HG03135 (cell line): ENCODE data around the gene SNTG2.

Experiments
- ATAC-seq: cut with Tn5 transposase; IDR thresholded peaks from one replicate; pipeline ENCODE4 v1.9.1; 2021; ENCODE audit warnings: mild to moderate bottlenecking, moderate library complexity; ENCODE audit not compliant: unreplicated experiment

The SNTG2 gene

DNA sequence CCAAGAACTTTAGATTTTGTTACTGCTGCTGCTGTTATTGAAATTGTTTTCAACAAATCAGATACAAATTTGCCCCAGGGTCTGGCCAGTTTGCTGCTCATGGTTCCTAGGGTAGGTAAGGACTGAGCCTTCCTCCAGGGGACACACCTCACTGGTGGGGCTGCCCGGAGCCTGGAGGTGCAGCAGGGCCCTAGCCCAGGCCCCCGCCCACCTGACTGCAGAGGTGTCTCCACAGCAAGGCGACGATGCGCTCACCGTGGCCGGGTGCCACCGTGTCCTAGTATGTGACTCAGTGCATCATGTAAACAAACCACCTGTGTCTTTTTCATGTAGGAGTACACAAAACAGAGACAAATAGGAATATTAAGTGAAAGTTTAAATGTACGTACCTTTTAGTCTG is 309.1 kb downstream of the SNTG2 start:
- no peak for ATAC-seq

DNA sequence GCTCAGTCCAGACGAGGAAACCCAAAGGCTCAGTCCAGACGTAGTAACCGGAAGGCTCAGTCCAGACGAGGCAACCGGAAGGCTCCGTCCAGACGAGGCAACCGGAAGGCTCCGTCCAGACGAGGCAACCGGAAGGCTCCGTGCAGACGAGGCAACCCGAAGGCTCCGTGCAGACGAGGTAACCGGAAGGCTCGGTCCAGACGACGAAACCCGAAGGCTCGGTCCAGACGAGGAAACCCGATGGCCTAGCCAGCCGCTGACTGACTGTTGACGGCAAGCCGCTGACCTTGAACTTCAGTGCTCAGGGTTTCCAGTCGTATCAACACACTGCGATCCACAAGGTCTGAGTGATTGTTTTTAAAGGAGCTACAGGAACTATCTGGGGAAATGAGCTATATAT is 312.0 kb downstream of the SNTG2 start:
- ATAC-seq: no peak

DNA sequence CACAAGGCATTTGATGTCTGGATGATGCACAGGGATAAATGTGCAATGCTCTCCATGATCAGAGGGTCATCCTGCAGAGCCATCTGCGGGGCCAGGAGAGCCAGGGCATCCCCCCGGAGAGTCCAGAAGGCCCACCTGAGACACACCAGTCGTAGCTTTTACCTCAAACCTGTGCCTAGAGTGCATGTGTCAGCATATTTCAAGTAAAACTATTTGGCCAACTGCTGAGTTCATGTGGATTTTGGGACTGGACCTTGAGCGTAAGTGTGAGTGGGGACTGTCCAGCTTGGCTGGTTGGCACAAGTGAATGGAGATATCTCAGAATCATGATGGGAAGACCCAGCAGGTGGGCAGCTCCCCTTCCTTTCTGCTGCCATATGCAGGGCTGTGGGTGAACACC is 314.8 kb downstream of the SNTG2 start:
- ATAC-seq: no peak

DNA sequence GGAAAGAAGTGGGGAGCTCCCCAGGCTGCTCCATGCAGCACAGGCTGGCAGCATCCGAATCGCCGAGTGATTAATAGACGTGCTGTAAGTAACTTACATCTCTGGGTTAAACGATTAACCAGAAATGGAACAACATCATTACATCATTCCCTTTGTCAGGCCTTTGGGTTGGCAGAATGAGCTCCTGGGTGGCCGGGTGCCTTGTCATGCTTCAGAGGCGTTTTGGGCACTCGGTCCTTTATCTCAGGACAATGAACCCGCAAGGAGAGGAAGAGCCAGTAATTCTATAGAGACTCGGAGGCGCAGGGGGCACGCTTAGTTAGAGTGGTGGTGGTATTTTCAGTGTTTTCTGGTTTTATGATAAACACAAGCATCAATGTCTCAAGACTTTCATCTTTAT is 315.7 kb downstream of the SNTG2 start:
- ATAC-seq: no peak

DNA sequence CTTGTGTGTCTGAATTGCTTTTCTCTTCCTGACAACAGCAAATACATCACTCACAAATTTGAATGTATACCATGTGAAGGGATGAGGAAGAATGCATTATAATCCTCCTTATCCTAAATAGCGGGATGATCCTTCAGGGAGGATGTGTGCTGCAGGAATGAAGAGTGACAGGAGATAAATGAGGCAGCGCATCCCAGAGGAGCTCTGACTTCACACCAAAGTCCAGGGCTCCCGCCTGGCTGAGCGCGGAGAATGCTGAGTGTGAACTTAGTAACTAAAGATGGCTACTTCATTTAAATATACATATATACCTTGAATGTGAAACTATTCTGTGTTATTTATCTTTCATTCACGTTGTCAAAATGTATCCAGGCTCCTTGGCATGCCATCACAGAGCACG is 317.4 kb downstream of the SNTG2 start:
- ATAC-seq: no peak

DNA sequence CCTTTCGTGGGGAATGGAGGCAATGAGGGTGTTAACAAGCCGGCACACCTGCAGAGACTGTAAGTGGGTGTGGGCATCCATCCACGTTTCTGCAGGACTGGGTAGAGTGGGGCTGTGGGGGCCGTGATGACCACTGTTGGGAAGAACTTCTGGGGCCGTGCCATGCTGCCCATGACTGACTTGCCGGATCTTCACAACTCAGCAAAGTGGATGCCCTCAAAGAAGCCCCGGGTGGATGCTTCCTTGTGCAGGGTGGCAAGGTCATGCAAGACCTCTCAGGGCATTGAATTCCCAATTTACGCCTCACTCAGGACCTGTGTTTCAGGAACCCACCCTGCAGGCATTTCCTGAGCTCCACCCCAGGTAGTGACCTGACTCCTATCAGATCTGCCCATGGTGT is 319.2 kb downstream of the SNTG2 start:
- ATAC-seq: no peak

DNA sequence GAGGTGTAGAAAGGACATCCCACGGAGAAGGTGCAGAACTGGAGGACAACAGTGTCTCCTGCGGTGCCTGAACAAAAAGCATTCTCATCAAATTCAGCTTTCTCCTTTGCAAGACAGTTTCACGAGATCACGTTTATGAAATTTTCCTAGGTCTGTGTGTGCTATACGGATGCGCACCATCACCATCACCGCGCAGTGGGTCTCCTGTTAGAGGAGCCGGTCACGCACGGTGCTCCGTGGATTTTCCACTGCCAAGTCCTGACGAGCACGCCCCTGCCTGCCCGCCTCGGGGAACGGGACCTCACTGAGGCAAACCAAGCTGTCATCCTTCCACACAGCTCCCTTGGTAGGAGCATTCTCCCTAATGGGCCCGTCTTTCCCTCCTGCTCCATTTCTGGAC is 322.2 kb downstream of the SNTG2 start:
- no peak for ATAC-seq

DNA sequence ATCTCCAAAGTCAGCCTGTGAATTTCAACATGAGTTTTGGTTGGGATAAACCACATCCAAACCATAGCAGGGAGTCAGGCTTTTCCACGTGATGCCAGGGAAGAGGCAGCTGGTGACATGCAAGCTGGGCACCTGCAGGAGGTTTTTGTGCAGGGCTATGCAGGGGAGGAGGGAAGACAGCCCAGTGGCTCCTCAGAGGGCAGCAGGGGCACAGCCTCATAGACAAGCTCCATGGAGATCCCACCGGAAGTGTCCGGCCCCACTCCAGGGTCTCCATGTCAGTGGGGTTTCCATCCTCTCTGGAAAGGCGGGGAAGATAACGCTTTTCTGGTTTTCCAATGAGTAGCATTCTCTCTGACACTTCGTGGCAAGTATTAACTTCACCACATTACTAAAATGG is 327.0 kb downstream of the SNTG2 start:
- no peak for ATAC-seq

DNA sequence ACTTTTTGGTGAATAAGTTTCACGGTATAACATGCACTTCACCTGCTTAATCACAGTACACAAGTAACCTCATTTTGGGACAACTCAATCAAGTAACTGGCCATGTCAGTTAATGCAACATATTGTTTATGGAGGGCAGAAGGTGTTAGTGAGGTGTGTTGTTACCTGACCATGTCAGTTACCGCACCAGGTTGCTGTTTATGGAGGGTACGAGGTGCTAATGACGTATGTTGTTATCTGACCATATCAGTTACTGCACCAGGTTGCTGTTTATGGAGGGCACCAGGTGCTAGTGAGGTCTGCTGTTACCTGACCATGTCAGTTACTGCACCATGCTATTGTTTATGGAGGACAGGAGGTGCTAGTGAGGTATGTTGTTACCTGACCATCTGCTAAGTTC is 327.5 kb downstream of the SNTG2 start:
- no peak for ATAC-seq

DNA sequence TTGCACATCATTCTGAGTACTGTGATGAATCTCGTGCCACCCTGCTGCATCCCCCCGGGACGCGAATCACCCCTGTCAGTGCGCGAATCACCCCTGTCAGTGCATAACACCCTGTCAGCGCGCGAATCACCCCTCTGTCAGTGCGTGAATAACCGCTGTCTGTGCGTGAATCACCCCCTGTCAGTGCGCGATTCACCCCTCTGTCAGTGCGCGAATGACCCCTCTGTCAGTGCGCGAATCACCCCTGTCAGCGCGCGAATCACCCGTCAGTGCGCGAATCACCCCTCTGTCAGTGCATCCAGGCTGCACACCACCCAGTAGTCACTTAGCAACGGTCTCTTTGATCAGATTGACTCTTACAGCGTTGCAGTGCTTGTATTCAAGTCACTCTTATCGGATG is 328.2 kb downstream of the SNTG2 start:
- ATAC-seq: no peak

DNA sequence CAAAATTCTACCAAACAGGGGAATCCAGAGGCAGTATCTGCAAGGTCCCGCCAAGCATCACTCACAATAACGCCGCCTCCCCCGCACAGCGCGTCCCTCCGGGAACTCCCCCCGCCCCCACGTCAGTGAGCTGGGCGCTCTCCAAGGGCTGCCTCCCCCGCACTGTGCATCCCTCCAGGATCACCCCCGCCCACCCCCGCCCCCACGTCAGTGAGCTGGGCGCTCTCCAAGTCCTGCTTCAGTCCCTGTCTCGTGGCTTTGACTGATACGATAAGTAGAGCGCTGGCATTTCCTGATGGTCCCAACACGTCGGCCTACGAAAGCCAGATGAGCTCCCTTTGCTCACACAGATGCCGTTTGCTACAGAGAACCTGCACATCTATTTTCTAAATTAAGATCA is 331.9 kb downstream of the SNTG2 start:
- ATAC-seq: no peak

DNA sequence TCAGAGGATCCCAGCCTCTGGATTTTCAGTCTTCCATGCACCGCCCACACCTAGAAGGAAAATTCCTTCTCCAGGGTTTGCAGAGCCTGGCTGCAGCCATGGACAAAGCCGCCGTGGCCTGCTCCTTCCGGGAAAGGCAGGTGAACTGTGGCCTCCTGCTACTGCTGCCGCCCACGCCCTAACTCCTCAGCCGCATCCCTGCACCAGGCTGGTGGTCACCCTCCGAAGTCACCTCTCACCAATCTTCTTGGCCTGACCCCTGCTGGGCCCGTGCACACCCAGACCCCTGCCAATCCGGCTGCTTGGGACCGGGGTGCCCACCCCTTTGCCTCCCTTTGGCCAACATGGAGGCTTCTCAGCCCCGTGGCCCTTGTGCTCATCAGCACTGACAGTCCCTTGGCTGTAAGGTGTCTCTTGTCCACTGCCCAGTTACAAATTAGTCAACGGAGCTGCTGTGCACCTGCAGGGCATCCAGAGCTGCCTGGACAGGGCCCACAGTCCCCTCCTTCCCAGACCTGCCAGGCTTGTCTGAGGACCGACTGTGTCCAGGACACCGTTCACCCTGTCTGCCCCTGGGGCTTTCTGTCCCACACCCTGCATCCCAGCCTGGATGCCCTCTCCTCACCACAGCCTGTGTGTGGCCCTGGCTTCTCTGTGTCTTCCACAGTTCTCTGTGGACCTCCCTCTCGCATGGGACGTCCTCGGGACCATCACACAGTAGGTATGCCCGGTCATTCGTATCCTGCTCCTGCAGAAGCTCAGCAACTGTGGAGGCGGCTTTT is 332.6 kb downstream of the SNTG2 start:
- ATAC-seq: no peak

DNA sequence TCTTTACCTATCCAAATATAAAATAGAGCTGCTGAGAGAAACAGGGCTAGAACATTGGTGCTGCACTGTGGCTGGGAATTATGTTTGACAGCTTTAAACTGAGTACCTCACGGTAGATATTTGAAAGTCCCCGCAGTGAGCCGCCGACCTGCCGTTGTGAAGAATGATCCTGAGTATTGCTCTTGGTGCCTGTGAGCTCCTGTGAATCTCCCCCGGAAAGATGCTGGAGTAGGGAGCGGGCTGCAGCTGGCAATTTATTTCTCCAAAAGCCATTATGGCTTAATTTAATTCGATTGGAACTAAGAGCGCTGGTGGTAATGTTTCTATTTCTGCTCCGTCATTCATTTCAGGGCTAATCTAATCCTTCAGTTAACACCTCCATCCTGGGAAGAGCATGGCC is 333.2 kb downstream of the SNTG2 start:
- ATAC-seq: no peak

DNA sequence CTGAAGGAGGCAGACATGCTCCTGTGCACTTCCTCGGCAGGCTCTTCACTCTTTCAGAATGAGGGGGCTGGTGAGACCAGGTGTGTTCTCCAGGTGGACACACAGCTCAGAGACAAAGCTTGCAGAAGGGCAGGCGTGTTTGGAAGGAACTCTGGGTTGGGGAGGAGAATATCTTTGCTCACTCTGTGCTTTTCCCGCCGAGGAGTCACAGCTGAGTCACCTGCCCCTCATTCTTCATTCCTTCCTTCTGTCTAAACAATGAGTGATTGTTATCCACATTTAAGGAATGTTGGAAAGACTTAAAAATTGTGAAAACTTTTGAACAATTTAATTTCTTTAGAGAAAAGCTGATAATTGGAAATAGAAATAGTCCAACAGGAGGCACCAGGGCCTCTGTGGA is 336.3 kb downstream of the SNTG2 start:
- ATAC-seq: no peak

DNA sequence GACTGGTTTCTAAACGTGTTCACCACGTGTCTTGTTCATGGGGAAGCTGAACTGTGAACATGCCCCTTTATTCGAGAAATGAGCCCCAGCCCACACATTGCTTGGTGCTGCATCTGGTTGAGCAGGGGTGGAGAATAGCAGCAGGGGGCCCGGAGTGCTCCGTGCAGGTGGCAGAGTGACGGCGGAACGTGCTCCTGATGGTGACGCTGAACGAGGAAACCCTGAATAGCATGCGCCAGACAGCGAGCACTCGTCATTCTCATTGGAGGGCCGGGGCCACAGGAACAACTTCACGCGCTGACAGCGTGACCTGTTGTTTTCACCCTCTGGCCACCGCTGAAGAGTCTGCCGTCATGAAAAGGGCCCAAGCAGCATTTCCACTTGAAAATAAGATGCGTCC is 336.8 kb downstream of the SNTG2 start:
- no peak for ATAC-seq

DNA sequence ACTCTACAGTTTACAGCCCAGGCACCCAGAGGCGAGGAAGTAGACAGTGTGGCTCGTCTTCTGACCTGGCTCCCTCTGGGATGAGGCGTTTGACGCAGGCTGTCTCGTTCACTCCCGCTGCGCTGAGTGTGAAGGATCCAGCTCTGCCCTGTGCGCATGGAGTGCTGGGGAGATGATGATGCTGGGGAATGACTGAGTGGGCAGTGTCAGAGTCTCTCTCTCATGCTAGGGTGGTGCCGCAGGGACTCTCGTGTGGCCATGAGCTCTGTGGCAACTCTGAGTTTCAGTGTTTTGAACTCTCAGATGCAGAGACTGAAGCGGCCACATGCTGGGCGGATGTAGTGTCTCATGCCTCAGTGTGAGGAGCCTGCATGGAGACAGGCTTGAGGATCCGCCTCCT is 344.3 kb downstream of the SNTG2 start:
- no peak for ATAC-seq

DNA sequence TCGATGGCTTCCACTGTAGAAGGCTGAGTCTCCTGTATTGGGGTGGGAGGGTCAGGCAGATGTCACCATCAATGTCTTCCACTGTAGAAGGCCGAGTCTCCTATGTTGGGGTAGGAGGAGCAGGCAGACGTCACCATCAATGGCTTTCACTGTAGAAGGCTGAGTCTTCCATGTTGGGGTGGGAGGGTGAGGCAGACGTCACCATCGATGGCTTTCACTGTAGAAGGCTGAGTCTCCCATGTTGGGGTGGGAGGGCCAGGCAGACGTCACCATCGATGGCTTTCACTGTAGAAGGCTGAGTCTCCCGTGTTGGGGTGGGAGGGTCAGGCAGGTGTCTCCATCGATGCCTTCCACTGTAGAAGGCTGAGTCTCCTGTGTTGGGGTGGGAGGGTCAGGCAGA is 345.1 kb downstream of the SNTG2 start:
- ATAC-seq: no peak

DNA sequence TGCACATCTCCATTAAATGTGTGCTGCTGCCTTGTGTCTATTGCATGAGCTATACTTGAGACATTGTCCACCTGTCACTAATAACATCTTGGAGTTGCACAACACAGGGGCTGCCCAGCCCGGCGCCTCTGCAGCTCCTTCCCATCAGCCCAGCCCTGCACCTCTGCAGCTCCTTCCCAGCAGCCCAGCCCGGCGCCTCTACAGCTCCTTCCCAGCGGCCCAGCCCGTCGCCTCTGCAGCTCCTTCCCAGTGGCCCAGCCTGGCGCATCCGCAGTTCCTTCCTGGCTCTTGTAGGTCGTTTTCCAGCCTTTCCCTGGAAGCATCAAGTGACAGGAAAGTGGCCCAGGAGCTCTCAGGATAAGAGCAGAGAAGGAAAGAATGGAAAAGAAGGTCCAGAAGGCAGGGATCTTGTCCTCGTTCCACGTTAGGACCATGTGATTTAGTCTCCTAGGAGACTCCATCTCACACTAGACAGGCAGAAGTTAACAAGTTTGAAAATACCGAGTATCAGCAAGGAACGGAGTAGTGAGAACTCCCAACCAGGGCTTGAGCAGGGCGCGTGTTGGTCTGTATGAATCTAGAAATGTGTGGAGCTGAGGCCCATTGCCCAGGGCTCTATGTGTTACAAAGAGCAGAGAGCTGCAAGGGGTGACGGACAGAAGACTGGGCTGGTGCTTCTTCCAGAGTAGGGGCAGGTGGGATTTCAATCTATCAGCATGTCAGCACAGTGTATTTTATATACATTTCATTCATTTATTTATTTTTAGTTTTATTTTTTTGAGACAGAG is 346.9 kb downstream of the SNTG2 start:
- no peak for ATAC-seq

DNA sequence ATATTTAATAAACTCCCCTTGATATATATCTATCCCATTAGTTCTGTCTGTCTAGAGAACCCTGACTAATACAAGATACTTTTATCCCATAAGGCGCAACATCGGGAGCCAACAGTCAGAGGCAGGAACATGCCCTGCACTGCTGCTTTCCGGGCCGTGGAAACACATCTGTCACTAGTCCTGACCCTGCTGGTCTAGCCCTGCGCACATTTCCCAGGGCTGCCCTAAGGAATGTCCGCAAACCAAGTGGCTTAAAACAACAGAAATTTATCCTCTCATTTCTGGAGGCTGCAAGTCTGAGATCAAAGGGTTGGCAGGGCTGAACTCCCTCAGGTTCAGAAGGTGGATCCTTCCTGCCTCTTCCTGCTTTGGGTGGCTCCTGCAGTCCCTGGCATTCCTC is 348.4 kb downstream of the SNTG2 start:
- no peak for ATAC-seq

DNA sequence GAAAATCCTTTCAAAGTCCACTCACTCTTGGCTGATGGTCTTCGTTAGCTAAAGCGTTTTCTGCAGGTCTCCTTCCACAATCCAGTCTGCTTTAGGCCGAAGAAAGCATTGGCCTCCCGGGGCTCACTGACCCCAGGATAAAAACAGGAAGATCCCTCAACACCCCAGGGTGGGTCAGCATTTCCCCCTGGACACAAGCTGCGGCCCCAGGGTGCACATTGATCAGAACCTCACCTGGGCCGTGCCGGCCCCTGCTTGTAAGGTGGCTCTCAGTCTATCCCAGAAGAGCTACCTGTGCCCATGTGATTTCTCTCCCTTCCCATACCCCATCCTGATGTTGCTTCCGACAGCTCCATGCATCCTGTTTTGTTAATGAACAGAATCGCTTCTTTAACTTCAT is 349.6 kb downstream of the SNTG2 start:
- no peak for ATAC-seq

DNA sequence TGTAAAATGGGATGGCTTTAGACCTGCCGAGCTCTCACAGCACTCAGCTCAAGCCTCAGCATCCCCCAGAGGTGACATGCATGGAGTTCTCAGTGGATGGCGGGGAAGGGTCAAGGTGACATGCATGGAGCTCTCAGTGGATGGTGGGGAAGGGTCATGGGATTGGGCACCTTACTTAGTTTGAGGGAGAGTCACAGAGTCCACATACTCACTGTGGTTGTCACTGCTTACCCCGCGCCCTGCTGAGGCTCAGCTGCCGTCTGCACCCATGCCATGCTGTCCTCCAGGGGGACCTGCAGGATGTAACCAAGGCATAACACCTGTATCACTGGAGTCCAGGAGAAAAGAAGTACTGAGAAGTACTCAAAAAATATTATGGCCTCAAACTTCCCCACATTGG is 350.4 kb downstream of the SNTG2 start:
- no peak for ATAC-seq

DNA sequence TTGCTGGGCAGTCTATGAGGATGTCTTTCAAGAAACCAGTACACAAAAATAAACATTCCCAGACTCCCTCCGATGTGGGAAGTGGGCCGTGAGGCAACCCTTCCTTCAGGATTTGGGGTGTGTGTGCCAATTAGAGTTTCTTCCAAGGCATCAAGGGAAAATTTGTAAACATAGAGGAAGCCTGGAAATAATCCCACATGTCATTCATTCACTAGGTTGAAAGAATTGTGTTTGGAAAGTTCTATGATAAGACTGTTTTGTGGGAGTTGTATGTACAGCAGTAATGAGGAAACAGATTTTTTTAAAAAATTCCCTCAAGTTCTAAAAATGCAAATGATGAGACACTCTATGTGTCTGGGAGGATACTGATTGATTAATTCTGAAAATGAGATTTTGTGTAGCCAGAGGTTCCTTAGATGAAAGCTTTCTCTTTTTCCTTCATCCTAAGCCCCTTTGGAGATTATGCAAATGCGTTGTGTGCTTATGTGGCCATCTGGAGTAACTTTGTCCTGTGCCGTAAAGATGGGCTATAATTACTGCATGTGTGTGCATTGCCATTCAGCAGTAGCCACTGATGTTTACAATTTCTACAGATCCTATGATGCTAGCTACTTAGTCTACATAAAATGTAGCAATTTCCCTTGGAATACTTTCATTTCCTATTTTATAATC is 354.8 kb downstream of the SNTG2 start:
- ATAC-seq: no peak
